Measurements from ENCODE around the gene SPART. TPM values are rescaled to one million over a fixed set of nuclear protein-coding genes. Genes with fewer than 3 reads are reported as not detected.

Gene SPART
- total RNA-seq, 1 experiment from 2014 or later = 0.12 TPM

GRCh38 chr13:36344173-36344572 is 2.0 kb downstream of the SPART start:
- DNase-seq (ENCODE audit: low read depth, low spot score) (no peak), ATAC-seq (no peak)
- Histone ChIP-seq H4K20me1 (ENCODE audit: insufficient read depth) (no peaks in the 10 kb centered on the region), H3K9me2 (ENCODE audit: insufficient read depth) (no peaks in the 10 kb centered on the region), H3K4me1 (ENCODE audit: control insufficient read depth in 1 of 2, insufficient read depth in 2 of 2, low read length in 2 of 2) (no peaks in the 10 kb centered on the region), H2AFZ (ENCODE audit: low read depth, low read length, poor library complexity, severe bottlenecking) (no peak overlapping the region), H3K27ac (ENCODE audit: low read depth, low read length) (no peak overlapping the region), H3K36me3 (ENCODE audit: control insufficient read depth in 1 of 2, insufficient read depth in 2 of 2, low read length in 2 of 2) (no peaks in the 10 kb centered on the region), H3K9ac (ENCODE audit: low read length) (no peak overlapping the region), H3K4me3 (replicated peaks in 1 of 2; ENCODE audit: low read depth in 1 of 2, low read length in 2 of 2) (no peak overlapping the region), H3K27me3 (ENCODE audit: insufficient read depth, low read length) (no peaks in the 10 kb centered on the region), H3K4me2 (ENCODE audit: low read length) (no peak overlapping the region), H3K9me3 (ENCODE audit: control insufficient read depth in 1 of 2, insufficient read depth in 1 of 2, low read depth in 1 of 2, low read length in 2 of 2) (peaks cover 0 to 15% of the 10 kb centered on the region in 2 experiments; a peak in 2 of 4 replicates), H3K79me2 (ENCODE audit: insufficient read depth, low read length) (no peaks in the 10 kb centered on the region)
- TF ChIP-seq MAX (IDR thresholded peaks at IDR 0.05) (no peak), ZNF274 (IDR thresholded peaks at IDR 0.05; ENCODE audit: low read depth, low read length) (no peak)
- intact Hi-C loops (cut with micrococcal nuclease) = no loop called here
- no TSS peak for BruUV-seq (replicated peaks)
- RAD21 ChIA-PET (ENCODE audit: low non-redundant PET in 1 of 2, low total read pairs in 2 of 2, uncharacterized antibody in 2 of 2, unreplicated experiment in 2 of 2) = no interaction called here
- POLR2A ChIA-PET = no interaction called here
- CTCF ChIA-PET = no interaction called here

DNA sequence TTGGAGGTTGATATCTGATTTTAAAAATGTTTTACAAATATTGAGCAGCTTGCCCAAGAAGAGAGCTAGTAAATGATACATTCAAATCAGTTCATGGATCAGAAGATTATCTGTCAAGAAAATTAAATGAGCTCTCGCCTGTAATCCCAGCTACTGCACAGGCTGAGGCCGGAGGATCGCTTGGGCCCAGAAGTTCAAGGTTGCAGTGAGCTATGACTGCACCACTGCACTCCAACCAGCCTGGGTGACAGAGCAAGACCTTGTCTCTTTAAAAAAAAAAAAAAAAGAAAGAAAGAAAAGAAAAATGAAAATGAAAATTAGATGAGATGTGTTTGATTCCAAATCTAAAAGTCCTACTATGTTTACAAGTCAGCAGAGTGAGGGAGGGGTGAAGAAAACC is 2.4 kb downstream of the SPART start:
- POLR2A ChIA-PET = no interaction called here
- Histone ChIP-seq H3K27me3 (ENCODE audit: insufficient read depth, low read length) (no peaks in the 10 kb centered on the region), H3K36me3 (ENCODE audit: control insufficient read depth in 1 of 2, insufficient read depth in 2 of 2, low read length in 2 of 2) (no peaks in the 10 kb centered on the region), H3K4me2 (ENCODE audit: low read length) (no peak overlapping the region), H2AFZ (ENCODE audit: low read depth, low read length, poor library complexity, severe bottlenecking) (no peak overlapping the region), H3K9me3 (ENCODE audit: control insufficient read depth in 1 of 2, insufficient read depth in 1 of 2, low read depth in 1 of 2, low read length in 2 of 2) (peaks cover 0 to 15% of the 10 kb centered on the region in 2 experiments; a peak in 2 of 4 replicates), H3K9me2 (ENCODE audit: insufficient read depth) (no peaks in the 10 kb centered on the region), H4K20me1 (ENCODE audit: insufficient read depth) (no peaks in the 10 kb centered on the region), H3K27ac (ENCODE audit: low read depth, low read length) (no peak overlapping the region), H3K4me1 (ENCODE audit: control insufficient read depth in 1 of 2, insufficient read depth in 2 of 2, low read length in 2 of 2) (no peaks in the 10 kb centered on the region), H3K9ac (ENCODE audit: low read length) (no peak overlapping the region), H3K4me3 (replicated peaks in 1 of 2; ENCODE audit: low read depth in 1 of 2, low read length in 2 of 2) (no peak overlapping the region), H3K79me2 (ENCODE audit: insufficient read depth, low read length) (no peaks in the 10 kb centered on the region)
- RAD21 ChIA-PET (ENCODE audit: low non-redundant PET in 1 of 2, low total read pairs in 2 of 2, uncharacterized antibody in 2 of 2, unreplicated experiment in 2 of 2) = no interaction called here
- CTCF ChIA-PET = no interaction called here
- intact Hi-C loops (cut with micrococcal nuclease) = no loop called here
- BruUV-seq (replicated peaks) = no TSS peak
- ATAC-seq (no peak), DNase-seq (ENCODE audit: low read depth, low spot score) (no peak)
- TF ChIP-seq POLR2AphosphoS5 (IDR thresholded peaks at IDR 0.05; ENCODE audit: low read depth, low read length) = no peak
- no peak for TF ChIP-seq EZH2 (IDR thresholded peaks at IDR 0.05)
- TF ChIP-seq, protein P1, sequence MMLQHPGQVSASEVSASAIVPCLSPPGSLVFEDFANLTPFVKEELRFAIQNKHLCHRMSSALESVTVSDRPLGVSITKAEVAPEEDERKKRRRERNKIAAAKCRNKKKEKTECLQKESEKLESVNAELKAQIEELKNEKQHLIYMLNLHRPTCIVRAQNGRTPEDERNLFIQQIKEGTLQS (IDR thresholded peaks at IDR 0.05) = no peak
- no peak for TF ChIP-seq EGR1 (IDR thresholded peaks at IDR 0.05; ENCODE audit: low read depth)
- no peak for TF ChIP-seq CTCF (IDR thresholded peaks at IDR 0.05 in 2 of 3, conservative IDR thresholded peaks at IDR 0.05 in 1 of 3; ENCODE audit: borderline replicate concordance in 1 of 3, insufficient read depth in 1 of 3, low read depth in 2 of 3, low read length in 2 of 3)
- no peak for TF ChIP-seq RAD21 (IDR thresholded peaks at IDR 0.05; ENCODE audit: low read depth)
- no peak for TF ChIP-seq POLR2A (IDR thresholded peaks at IDR 0.05; ENCODE audit: borderline replicate concordance, extremely low read depth, insufficient read depth, insufficient read length)
- no peak for TF ChIP-seq ZFX (IDR thresholded peaks at IDR 0.05)
- TF ChIP-seq FOSL1 (IDR thresholded peaks at IDR 0.05; ENCODE audit: low read depth) = no peak
- TF ChIP-seq, protein P2, sequence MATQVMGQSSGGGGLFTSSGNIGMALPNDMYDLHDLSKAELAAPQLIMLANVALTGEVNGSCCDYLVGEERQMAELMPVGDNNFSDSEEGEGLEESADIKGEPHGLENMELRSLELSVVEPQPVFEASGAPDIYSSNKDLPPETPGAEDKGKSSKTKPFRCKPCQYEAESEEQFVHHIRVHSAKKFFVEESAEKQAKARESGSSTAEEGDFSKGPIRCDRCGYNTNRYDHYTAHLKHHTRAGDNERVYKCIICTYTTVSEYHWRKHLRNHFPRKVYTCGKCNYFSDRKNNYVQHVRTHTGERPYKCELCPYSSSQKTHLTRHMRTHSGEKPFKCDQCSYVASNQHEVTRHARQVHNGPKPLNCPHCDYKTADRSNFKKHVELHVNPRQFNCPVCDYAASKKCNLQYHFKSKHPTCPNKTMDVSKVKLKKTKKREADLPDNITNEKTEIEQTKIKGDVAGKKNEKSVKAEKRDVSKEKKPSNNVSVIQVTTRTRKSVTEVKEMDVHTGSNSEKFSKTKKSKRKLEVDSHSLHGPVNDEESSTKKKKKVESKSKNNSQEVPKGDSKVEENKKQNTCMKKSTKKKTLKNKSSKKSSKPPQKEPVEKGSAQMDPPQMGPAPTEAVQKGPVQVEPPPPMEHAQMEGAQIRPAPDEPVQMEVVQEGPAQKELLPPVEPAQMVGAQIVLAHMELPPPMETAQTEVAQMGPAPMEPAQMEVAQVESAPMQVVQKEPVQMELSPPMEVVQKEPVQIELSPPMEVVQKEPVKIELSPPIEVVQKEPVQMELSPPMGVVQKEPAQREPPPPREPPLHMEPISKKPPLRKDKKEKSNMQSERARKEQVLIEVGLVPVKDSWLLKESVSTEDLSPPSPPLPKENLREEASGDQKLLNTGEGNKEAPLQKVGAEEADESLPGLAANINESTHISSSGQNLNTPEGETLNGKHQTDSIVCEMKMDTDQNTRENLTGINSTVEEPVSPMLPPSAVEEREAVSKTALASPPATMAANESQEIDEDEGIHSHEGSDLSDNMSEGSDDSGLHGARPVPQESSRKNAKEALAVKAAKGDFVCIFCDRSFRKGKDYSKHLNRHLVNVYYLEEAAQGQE (IDR thresholded peaks at IDR 0.05; ENCODE audit: low read depth) = no peak
- no peak for TF ChIP-seq SP1 (IDR thresholded peaks at IDR 0.05; ENCODE audit: low read depth)
- no peak for TF ChIP-seq MAX (IDR thresholded peaks at IDR 0.05)
- no peak for TF ChIP-seq SIN3A (IDR thresholded peaks at IDR 0.05; ENCODE audit: low read depth)
